ENCODE results near the gene POFUT2. TPM values are rescaled to one million over a fixed set of nuclear protein-coding genes. Genes with fewer than 3 reads are reported as not detected.
A peak's percentile ranks its signal among the peaks of the same experiment; 100 is the strongest.

POFUT2 gene, protein sequence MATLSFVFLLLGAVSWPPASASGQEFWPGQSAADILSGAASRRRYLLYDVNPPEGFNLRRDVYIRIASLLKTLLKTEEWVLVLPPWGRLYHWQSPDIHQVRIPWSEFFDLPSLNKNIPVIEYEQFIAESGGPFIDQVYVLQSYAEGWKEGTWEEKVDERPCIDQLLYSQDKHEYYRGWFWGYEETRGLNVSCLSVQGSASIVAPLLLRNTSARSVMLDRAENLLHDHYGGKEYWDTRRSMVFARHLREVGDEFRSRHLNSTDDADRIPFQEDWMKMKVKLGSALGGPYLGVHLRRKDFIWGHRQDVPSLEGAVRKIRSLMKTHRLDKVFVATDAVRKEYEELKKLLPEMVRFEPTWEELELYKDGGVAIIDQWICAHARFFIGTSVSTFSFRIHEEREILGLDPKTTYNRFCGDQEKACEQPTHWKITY
- total RNA-seq (2014; rRNA removed; shearing (Covaris generic)): 12.6 and 25.5 TPM in 2 replicates

DNA sequence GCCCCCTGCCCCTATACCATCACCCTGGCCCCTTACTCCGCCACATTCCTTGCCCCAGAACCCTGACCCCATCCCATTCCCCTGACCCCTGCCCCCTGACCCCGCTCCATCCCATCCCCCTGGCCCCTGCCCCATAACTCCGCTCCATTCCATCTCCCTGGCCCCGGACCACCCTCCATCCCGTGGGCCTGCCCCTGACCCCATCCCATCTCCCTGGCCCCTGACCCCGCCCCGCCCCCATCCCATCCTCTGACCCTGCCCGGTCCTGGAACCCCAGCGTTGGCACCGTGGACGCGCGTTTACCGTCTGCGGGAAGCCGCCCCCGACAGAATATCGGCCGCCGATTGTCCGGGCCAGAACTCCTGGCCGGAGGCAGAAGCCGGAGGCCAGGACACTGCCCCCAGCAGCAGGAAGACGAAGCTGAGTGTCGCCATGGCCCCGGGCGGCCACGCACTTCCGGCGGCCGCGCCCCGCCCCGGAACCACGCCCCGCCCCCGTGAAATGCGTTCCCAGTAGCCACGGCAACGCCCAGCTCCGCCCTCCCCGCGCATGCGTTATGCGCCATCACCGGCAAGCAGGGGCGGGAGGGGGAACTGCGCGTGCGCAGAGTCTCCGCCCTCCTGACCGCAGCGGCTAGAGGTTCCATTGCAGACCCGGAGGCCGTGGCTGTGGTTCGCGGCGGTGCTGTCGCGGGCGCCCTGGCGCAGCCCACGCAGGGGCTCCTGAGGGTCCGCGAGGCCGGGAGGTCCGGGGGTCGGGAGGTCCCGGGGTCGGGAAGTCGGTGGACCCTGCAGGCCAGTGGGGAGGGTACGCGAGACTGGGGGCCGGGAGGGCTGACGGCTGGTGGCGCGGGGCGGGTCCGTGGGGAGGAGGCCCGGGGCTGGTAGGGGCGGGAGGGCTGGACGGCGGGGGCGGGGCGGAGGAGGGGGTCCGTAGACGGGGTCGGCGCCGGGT, at the start of gene POFUT2:
Gene POFUT2, minus strand, starts transcription at position 458 of the 954 bp plus-strand sequence. Its CDS starts 24 bp downstream, at position 434.
- in situ Hi-C loops (cut with HindIII; ENCODE audit: low sequenced_read_pairs): no loop called here
- DNase-seq (ENCODE audit: low spot score): peak; percentile 93

DNA sequence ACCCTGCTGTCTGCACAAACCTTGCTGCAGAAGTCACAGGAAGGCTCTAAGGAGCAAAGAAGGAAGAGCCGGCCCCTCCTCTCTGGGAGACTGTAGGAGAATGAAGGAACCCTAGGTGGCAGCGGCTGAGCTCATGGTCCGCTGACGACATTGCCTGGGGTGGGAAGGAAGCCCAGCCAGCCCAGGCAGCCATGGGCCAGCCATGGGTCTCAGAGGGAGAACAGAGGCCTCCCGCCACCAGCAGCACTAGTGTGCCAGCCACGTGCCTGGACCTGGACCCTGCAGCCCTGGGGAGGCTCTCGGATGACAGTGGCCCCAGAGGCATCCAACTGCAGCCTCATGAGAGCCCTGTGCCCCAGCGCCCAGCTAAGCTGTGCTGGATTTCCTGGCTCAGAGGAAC, 49.2 kb upstream of the POFUT2 start:
- DNase-seq (ENCODE audit: low spot score): peak; percentile 22
- in situ Hi-C loops (cut with HindIII; ENCODE audit: low sequenced_read_pairs): no loop called here

DNA sequence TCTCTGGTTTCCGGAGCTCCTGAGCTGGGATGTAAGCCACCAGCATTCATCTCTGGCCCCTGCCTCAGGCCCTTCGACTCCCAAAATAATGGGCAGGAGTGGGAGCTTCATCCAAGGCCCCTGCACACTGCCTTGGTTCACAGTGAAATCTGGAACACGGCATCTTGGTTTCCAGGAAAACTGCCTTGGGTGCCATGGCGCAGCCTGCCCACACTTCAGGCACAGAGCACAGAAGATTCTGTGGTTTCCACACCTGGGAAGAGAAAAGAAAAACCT, 48.8 kb upstream of the POFUT2 start:
- in situ Hi-C loops (cut with HindIII; ENCODE audit: low sequenced_read_pairs): no loop called here
- no peak for DNase-seq (ENCODE audit: low spot score)

DNA sequence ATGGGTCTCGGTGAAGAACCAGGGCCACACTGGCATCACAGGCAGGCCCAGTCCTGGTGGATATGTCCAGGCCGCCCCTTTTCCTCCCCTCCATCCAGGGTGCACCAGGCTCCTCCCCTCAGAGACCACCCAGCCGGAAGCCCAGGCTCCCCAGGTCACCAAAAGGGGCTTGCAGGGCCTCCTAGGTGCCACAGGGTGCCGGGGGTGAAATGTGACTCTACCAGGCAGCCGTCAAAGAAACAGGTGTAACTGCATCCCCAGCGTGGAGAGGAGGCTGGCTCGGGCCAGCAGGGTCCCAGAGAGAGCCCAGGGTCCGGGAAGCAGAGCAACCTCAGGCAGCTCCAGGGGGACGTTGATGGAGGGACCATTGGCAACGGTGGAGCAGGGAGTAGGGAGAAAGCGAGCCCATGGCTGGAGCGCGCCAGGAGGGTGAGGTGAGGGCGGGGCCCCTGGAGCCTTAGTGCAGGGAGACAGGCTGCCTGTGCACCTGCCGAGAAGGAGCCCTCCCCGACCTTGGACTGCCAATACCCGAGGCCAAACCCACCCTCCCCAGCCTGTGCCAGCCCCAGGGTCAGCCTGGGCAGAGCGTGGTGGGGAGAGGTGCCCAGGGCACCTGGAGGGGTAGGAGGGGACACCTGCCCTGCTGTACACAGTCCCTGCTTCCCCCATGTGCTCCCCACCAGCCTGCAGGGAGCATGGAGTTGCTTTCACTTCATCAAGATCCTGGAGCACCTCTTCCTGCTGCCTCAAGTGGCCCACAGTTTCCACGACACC, 48.3 kb upstream of the POFUT2 start:
- in situ Hi-C loops (cut with HindIII; ENCODE audit: low sequenced_read_pairs): no loop called here
- no peak for DNase-seq (ENCODE audit: low spot score)

DNA sequence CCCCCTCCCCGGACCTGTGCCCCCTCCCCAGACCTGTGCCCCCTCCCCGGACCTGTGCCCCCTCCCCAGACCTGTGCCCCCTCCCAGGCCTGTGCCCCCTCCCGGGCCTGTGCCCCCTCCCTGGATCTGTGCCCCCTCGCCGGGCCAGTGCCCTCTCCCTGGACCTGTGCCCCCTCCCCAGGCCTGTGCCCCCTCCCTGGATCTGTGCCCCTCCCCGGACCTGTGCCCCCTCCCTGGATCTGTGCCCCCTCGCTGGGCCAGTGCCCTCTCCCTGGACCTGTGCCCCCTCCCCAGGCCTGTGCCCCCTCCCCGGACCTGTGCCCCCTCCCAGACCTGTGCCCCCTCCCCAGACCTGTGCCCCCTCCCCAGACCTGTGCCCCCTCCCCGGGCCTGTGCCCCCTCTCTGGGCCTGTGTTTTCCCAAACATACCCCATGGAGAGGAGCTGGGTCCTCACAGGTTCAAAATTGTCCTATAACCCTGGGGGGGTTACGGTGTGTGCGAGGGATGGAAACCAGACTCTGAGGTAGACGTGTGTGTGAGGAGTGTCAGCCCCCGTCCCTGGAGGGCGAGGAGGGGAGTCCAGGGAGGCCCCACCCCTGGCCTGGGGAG, 47.6 kb upstream of the POFUT2 start:
- no peak for DNase-seq (ENCODE audit: low spot score)
- in situ Hi-C loops (cut with HindIII; ENCODE audit: low sequenced_read_pairs): no loop called here

DNA sequence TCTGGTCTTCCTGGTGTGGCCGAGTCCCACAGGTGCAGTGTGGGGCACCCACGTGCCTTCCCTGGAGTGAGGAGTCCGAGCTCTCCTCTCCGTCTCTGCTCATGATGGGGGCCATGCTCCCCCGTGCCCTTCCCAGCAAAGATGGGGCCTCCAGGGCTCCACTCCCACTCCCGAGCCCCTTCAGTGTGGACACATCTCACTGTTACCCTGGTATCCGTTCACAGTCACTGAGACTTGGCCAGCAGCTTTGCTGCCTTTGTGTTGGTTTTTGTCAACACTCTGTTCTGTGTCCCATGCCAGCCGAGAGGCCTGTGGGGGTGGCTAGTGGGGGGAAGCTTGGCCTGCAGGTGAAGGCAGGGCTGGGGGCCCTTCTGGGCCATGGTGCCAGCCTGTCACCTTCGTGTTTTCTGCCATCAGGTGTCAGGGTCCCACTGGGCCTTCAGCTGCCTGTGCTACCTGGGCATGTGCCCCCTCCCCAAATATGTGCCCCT, 46.9 kb upstream of the POFUT2 start:
- in situ Hi-C loops (cut with HindIII; ENCODE audit: low sequenced_read_pairs): no loop called here

DNA sequence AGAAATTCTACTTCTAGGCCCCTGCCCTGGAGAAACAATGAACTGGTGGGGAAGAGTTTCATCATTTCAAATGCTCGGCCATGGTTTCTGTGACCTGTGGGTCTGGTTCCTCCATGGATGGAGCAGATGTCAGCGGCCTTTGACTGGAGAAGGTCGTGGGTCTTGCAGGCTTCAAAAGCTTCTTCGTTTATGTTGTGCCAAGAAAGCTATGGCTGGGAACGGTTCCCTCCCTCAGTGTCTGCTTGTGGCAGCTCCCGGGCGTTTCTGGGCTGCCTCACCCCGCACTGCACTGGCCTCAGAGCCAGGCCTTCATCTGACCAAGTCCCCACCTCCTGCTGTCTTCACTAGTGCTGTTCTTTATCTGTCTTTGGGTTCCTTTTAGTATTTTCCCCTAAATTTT, 46.4 kb upstream of the POFUT2 start:
- in situ Hi-C loops (cut with HindIII; ENCODE audit: low sequenced_read_pairs): no loop called here
- DNase-seq (ENCODE audit: low spot score): no peak

More for the DNA sequence above, 46.9 kb upstream of the POFUT2 start:
- DNase-seq (ENCODE audit: low spot score): no peak

DNA sequence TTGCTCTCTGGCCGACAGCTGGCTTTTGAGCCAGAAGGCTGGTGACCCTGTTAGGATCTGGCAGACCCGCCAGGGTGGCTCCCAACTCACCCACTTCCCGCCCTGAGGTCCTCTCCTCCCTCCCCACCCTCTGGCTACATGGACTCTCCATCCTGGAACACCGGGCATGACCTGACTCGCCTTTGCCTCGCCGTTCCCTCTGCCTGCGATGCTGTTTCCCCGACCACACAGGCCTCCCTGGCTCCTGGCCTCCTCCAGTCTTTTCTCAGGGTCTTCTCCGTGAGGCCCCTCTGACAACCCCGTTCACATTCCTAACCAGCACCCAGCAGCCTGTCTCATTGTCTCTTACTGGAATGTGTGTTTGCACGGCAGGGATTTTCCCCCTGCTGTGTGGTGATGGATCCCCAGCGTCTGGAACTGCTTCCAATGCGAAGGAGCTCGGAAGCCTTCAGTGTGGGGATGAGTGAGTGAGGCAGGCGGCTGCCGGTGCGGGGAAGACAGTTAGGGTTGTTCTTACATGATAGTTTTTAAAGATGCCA, 46.0 kb upstream of the POFUT2 start:
- DNase-seq (ENCODE audit: low spot score): no peak
- in situ Hi-C loops (cut with HindIII; ENCODE audit: low sequenced_read_pairs): no loop called here

DNA sequence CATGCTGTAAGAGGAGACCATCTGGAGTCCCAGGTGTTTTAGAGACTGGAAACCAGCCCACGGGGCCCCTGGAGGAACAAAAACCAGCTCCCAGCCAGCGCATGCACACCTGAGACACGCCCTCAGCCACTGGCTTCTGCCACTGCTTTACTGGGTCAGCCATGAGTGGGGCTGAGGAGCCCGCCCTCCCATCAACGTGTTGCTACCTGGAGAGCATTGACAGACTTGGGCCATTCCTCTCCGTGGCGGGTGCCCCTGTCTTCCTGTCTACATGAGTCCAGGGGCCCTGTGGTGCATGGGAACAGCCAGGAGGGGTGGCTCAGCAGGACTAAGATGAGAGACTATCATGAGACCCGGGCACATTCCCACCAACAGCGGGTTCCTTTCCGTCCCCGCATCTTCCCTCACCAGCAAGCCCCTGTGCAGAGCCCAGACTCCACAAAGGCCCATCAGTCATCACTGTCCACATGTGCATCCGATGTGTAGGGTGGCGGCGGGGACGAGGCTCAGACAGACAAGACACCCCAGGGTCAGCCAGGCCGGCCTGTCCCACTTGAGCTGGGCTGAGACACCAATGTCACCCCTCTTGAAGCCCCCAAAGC, 45.4 kb upstream of the POFUT2 start:
- in situ Hi-C loops (cut with HindIII; ENCODE audit: low sequenced_read_pairs): no loop called here
- no peak for DNase-seq (ENCODE audit: low spot score)

DNA sequence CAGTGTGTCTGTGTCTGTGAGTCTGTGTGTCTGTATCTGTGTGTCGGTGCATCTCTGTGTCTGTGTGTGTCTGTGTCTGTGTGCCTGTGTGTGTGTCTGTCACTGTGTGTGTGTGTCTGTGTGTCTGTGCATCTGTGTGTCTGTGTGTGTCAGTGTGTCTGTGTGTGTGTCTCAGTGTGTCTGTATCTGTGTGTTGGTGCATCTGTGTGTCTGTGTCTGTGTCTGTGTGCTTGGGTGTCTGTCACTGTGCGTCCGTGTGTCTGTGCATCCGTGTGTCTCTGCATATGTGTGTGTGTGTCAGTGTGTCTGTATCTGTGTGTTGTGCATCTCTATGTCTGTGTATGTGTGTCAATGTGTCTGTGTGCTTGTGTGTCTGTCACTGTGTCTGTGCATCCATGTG, 44.7 kb upstream of the POFUT2 start:
- in situ Hi-C loops (cut with HindIII; ENCODE audit: low sequenced_read_pairs): no loop called here

DNA sequence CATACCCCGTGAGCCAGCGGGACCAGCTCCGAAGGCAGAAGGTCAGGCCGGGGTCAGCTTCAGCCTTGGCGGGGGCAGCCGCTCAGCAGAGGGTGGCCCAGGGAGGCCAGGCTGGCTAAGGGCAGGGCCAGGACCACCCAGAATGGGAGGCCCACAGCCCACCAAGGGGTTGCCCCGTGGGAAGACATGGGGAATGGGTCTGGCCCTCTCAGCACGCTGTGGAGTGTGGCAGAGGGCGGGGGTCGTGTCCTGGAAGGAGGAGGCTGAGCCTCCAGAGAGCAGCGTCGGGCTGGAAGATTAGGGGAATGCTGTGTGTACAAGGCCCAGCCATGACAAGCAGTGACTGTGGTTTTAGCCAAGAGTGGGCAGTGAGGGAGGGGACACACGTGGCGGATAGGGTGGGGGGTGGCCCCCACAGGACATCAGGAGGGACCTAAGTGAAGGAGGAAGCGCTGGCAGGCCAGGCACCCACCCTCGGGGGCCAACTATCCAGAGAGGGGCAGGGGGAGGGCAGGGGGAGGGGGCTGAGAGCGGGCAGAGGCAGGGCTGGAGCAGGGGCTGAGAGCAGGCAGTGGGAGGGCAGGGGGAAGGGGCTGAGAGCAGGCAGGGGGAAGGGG, 43.9 kb upstream of the POFUT2 start:
- no peak for DNase-seq (ENCODE audit: low spot score)
- in situ Hi-C loops (cut with HindIII; ENCODE audit: low sequenced_read_pairs): no loop called here

More for the DNA sequence above, 44.7 kb upstream of the POFUT2 start:
- DNase-seq (ENCODE audit: low spot score): no peak

DNA sequence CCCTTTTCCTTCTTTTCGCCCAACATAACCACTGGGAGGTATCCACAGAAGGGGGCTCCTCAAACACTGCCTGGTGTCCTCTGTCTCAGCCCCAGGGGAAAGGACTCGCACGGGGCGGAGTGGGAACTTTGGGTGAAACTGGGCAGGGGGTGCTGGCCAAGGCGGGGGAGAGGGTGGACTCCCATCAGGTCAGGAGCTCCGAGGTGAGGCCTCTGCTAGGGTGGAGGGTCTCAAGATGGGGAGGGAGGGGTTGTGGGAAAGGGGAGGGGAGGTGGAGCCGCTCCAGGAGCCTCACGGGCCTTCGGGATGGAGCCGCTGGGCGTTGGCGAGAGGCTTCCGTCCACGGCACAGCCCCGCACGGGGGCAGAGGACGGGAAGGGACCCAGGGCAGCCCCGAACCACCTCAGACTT, 43.2 kb upstream of the POFUT2 start:
- DNase-seq (ENCODE audit: low spot score): no peak
- in situ Hi-C loops (cut with HindIII; ENCODE audit: low sequenced_read_pairs): no loop called here

DNA sequence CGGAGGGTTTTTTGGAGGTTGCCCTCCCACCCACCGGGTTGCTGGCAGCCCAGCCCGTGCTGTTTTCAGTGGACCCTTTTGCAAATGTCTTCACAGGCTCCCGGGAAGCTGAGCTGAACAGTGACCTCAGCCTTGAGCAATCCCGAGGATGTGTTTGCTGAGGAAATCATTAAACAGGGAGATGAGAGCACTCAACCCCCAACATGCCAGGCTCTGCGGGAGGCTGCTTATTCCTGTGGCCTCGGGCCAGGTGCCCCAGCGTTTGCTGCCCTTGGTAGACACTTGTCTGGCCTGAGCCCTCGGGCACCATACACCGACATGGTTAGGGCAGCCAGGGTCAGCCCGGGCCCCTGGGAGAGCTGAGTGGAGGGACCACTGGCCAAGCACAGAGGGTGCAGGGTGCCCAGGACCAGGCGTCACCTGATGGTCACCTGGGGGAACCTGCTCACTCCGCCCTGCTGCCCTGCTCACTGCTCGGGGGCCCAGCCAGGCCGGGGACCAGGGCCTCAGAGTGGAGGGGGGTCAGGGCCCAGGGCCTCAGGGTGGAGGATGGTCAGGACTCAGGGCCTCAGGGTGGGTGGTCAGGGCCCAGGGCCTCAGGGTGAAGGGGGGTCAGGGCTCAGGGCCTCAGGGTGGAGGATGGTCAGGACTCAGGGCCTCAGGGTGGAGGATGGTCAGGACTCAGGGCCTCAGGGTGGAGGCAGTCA, 42.5 kb upstream of the POFUT2 start:
- DNase-seq (ENCODE audit: low spot score): peak; percentile 36
- in situ Hi-C loops (cut with HindIII; ENCODE audit: low sequenced_read_pairs): no loop called here

DNA sequence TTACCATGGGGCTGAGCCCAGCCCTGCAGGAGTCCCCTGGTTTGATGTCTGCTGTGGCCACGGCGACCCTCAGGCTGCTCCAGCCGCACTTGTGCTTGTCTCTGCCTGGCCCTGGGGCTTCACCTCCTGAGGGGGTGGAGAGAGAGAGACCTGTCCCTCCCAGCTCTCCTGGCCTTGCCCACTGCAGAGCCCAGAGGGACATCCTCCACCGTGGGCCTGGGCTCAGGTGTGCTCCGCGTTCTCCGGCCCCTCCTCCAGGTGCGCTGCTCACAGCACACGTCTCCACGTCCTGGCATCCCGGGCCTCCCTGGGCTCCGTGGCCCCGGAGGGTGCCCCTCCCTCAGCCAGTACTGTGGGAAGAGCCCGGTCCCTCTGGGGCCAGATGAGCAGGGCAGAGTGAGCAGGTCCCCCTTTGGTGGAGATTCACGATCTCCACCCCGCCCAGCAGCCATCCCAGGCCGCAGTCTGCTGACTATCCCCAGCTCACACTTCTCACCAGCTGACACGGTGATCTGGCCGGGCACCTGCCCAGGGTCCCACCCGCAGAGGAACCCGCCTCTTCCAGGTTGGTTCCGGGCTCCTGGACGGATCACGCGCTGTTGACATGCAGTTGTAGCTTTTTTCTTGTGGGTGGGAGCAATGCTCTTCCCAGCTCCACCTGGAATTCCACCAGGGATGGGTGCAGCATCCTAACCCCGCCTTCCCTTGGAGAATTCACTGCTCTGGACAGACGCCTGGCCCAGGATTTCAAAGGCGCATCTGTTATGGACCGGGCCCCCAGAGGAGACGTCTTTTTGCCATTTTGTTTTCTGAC, 41.8 kb upstream of the POFUT2 start:
- peak; percentile 28 for DNase-seq (ENCODE audit: low spot score)
- in situ Hi-C loops (cut with HindIII; ENCODE audit: low sequenced_read_pairs): no loop called here

DNA sequence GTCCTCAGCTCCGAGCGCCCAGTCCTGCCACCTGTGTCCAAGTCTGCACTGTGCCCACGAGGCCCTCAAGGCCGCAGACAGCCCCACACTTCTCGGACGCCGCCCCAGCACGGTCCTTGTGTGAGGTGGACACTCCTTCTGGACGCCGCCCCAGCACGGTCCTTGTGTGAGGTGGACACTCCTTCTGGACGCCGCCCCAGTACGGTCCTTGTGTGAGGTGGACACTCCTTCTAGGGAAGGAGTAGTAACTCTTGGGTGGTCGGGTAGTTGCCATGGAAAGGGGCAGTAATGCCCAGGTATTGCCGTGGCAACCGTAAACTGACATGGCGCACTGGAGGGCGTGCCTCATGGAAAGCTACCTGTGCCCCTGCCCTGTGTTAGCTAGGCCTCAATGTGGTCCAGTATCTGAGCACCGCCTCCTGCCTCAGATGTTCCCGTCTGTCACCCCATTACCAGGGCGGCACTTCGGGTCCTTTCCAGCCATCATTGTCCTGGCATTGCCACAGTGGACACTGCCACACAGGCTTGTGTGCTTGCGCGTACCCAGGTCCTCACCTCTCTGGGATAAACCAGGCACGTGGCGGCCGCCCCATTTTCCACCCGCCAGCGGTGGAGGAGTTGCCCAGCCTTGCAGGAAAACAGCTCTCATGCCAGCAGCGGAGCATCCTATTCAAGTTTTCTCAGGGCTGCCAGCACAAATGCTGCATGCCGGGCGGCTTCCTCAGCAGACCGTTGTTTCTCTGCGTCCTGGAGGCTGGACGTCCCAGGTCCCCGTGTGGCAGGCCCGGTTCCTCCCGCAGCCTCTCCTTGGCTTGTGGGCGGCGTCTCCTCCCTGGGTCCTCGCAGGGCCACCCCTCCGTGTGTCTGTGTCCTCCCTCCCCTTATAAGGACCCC, 40.8 kb upstream of the POFUT2 start:
- DNase-seq (ENCODE audit: low spot score): no peak

More for the DNA sequence above, 40.8 kb upstream of the POFUT2 start:
- in situ Hi-C loops (cut with HindIII; ENCODE audit: low sequenced_read_pairs): no loop called here

Data from G401 (cell line).